HG02943 (cell line): ENCODE results near the gene ENO3.

Source experiments
- ATAC-seq: cut with Tn5 transposase; IDR thresholded peaks from one replicate; pipeline ENCODE4 v1.9.1; 2021; ENCODE audit warnings: mild to moderate bottlenecking, low read depth, moderate library complexity; ENCODE audit not compliant: unreplicated experiment

Gene ENO3

GRCh38 chr17:4949321-4950074, 1.4 kb upstream of the ENO3 start:
- ATAC-seq, result no peak

GRCh38 chr17:4950075-4950745, 709 bp upstream of the ENO3 start:
- ATAC-seq, result no peak

- no peak for ATAC-seq
These were observed 567 bp downstream of the ENO3 start for GRCh38 chr17:4951486-4951885.

GRCh38 chr17:4953451-4953961, 2.6 kb downstream of the ENO3 start:
- ATAC-seq, result no peak

GRCh38 chr17:4955091-4955490, 4.2 kb downstream of the ENO3 start:
- ATAC-seq, result no peak

- ATAC-seq, result no peak
These were observed 5.7 kb downstream of the ENO3 start for GRCh38 chr17:4956493-4957061.

GRCh38 chr17:4958102-4958501, 7.2 kb downstream of the ENO3 start:
- ATAC-seq, result no peak

- no peak for ATAC-seq
These were observed 8.5 kb downstream of the ENO3 start for GRCh38 chr17:4959261-4959965.

GRCh38 chr17:4960279-4960922, 9.5 kb downstream of the ENO3 start:
- ATAC-seq, result no peak

- no peak for ATAC-seq
These were observed 14.5 kb downstream of the ENO3 start for GRCh38 chr17:4965311-4965986.

- peak; percentile 89 for ATAC-seq
These were observed 16.1 kb downstream of the ENO3 start for GRCh38 chr17:4966844-4967538.

GRCh38 chr17:4967539-4968485, 16.9 kb downstream of the ENO3 start, which contains the start of gene SPAG7:
Gene SPAG7 (minus strand): TSS chr17:4967817. CDS start chr17:4967804, 13 bp downstream.
- ATAC-seq, result peak; percentile 50

GRCh38 chr17:4968486-4969046, 17.6 kb downstream of the ENO3 start:
- ATAC-seq, result no peak

GRCh38 chr17:4969047-4969550, 18.2 kb downstream of the ENO3 start:
- no peak for ATAC-seq

GRCh38 chr17:4969551-4970173, 18.7 kb downstream of the ENO3 start:
- ATAC-seq, result no peak

GRCh38 chr17:4970273-4970672, 19.4 kb downstream of the ENO3 start:
- no peak for ATAC-seq

GRCh38 chr17:4971826-4972225, 20.9 kb downstream of the ENO3 start:
- ATAC-seq, result no peak
